Activated B cell treated with CpG ODN at 0.5 μM for 24 hours (primary cell): ENCODE measurements around the gene LRP1-AS. TPM values are rescaled to one million over a fixed set of nuclear protein-coding genes. Genes with fewer than 3 reads are reported as not detected.

Source experiments
- ATAC-seq: fragments of 200-7000 bp; cut with Tn5 transposase; one replicate; pipeline ENCODE4 v1.10.0; 2021; ENCODE audit warnings: low read depth, mild to moderate bottlenecking, moderate library complexity
- CTCF ChIA-PET: fragments of 350-600 bp; sonication (Branson Sonifier 250); formaldehyde crosslinking; loops from one replicate; lab custom pipeline; 2021; ENCODE audit warnings: antibody characterized with exemption; lab: Charles Lee
- POLR2A ChIA-PET: fragments of 350-600 bp; sonication (Branson Sonifier 250); formaldehyde crosslinking; loops from one replicate; lab custom pipeline; 2021; ENCODE audit warnings: antibody characterized with exemption; lab: Charles Lee
- DNase-seq: peaks from one replicate; pipeline ENCODE4 v3.0.0; 2022
- H3K27ac Mint-ChIP-seq: one replicate; pipeline ENCODE4 v1.8.0; 2020; ENCODE audit warnings: mixed read lengths
- H3K27me3 Mint-ChIP-seq: one replicate; pipeline ENCODE4 v1.8.0; 2021; ENCODE audit warnings: mixed read lengths
- H3K36me3 Mint-ChIP-seq: one replicate; pipeline ENCODE4 v1.8.0; 2021; ENCODE audit warnings: low read depth, mixed read lengths
- H3K4me1 Mint-ChIP-seq: one replicate; pipeline ENCODE4 v1.8.0; 2021; ENCODE audit warnings: mixed read lengths
- H3K4me3 Mint-ChIP-seq: one replicate; pipeline ENCODE4 v1.8.0; 2020; ENCODE audit warnings: mild to moderate bottlenecking, mixed read lengths
- H3K9me3 Mint-ChIP-seq: one replicate; pipeline ENCODE4 v1.8.0; 2020; ENCODE audit warnings: mixed read lengths
- CTCF ChIP-seq: fragments of 200-600 bp; IDR thresholded peaks from one replicate; pipeline ENCODE4 v1.8.0; 2022; ENCODE audit warnings: antibody characterized with exemption, mild to moderate bottlenecking
- intact Hi-C: fragments of 100-400 bp; cut with micrococcal nuclease; formaldehyde crosslinking; loops from one replicate; pipeline ENCODE4 v1.15.1; 2024
- total RNA-seq: library from RNA; stranded (reverse); gene quantifications from 2 replicates; pipeline ENCODE4 v1.2.3, GENCODE V29; 2022

Gene LRP1-AS
- total RNA-seq, 1 donor from 2014 or later: not detected

GRCh38 chr12:57176139-57176477 is 28.7 kb upstream of the LRP1-AS start:
- no peak overlapping the region for H3K27ac Mint-ChIP-seq
- H3K9me3 Mint-ChIP-seq: no peaks in the 10 kb centered on the region
- ATAC-seq (no peak), DNase-seq (no peak)
- CTCF ChIA-PET: interaction anchor here (0.9 to 5.4 kb wide), 2 partner anchors 10 to 106 kb away, joined by 4 to 36 read pairs; no protein-coding TSS in a partner anchor
- H3K27me3 Mint-ChIP-seq: peaks cover 2% of the 10 kb centered on the region
- intact Hi-C loops: no loop called here
- no peak for TF ChIP-seq CTCF
- no peaks in the 10 kb centered on the region for H3K36me3 Mint-ChIP-seq
- H3K4me3 Mint-ChIP-seq: no peak overlapping the region
- POLR2A ChIA-PET: interaction anchor here (1.3 kb wide), 1 partner anchor 48 kb away, joined by 3 read pairs; the partner anchor contains the start of gene LRP1
- no peaks in the 10 kb centered on the region for H3K4me1 Mint-ChIP-seq

GRCh38 chr12:57175428-57176138 is 28.2 kb upstream of the LRP1-AS start:
- H3K4me1 Mint-ChIP-seq: no peaks in the 10 kb centered on the region
- intact Hi-C loops: no loop called here
- CTCF ChIA-PET: interaction anchor here (0.9 to 5.4 kb wide), 2 partner anchors 11 to 106 kb away, joined by 4 to 36 read pairs; no protein-coding TSS in a partner anchor
- no peak for TF ChIP-seq CTCF
- DNase-seq (no peak), ATAC-seq (no peak)
- no peaks in the 10 kb centered on the region for H3K36me3 Mint-ChIP-seq
- no peak overlapping the region for H3K27ac Mint-ChIP-seq
- H3K27me3 Mint-ChIP-seq: peaks cover 2% of the 10 kb centered on the region
- POLR2A ChIA-PET: interaction anchor here (0.6 to 1.3 kb wide), 2 partner anchors 47 to 1008 kb away, joined by 3 to 7 read pairs; partner anchors contain the start of gene LRP1
- H3K9me3 Mint-ChIP-seq: no peaks in the 10 kb centered on the region
- no peak overlapping the region for H3K4me3 Mint-ChIP-seq

GRCh38 chr12:57173683-57174082 is 26.3 kb upstream of the LRP1-AS start:
- intact Hi-C loops: loop anchor here (1.0 to 2.0 kb wide), 2 partner anchors 49 to 105 kb away; no protein-coding TSS in a partner anchor
- DNase-seq (no peak), ATAC-seq (no peak)
- ChIA-PET CTCF (interaction anchor here (1.1 to 5.4 kb wide), 4 partner anchors 47 to 104 kb away, joined by 4 to 36 read pairs (median 8); no protein-coding TSS in a partner anchor), POLR2A (interaction anchor here (0.5 to 0.6 kb wide), 2 partner anchors 61 to 158 kb away, joined by 3 to 4 read pairs; partner anchors contain the start of gene TAC3)
- Mint-ChIP-seq H3K27me3 (peaks cover 2% of the 10 kb centered on the region), H3K36me3 (no peaks in the 10 kb centered on the region), H3K27ac (no peak overlapping the region), H3K9me3 (no peaks in the 10 kb centered on the region), H3K4me1 (no peaks in the 10 kb centered on the region), H3K4me3 (no peak overlapping the region)
- TF ChIP-seq CTCF: no peak

- intact Hi-C loops: loop anchor here (1.0 to 2.0 kb wide), 2 partner anchors 49 to 104 kb away; no protein-coding TSS in a partner anchor
- peak; percentile 60 for ATAC-seq
- POLR2A ChIA-PET: interaction anchor here (0.5 kb wide), 1 partner anchor 61 kb away, joined by 4 read pairs; no protein-coding TSS in a partner anchor
- H3K4me1 Mint-ChIP-seq: no peaks in the 10 kb centered on the region
- H3K9me3 Mint-ChIP-seq: no peaks in the 10 kb centered on the region
- CTCF ChIA-PET: interaction anchor here (1.0 to 5.4 kb wide), 4 partner anchors 47 to 103 kb away, joined by 4 to 36 read pairs (median 8); no protein-coding TSS in a partner anchor
- no peak overlapping the region for H3K27ac Mint-ChIP-seq
- peaks cover under 1% of the 10 kb centered on the region for H3K27me3 Mint-ChIP-seq
- DNase-seq: no peak
- no peak for TF ChIP-seq CTCF
- no peaks in the 10 kb centered on the region for H3K36me3 Mint-ChIP-seq
- no peak overlapping the region for H3K4me3 Mint-ChIP-seq
These were observed 25.7 kb upstream of the LRP1-AS start for GRCh38 chr12:57173089-57173488.

GRCh38 chr12:57171668-57172067 is 24.2 kb upstream of the LRP1-AS start:
- DNase-seq: no peak
- H3K4me1 Mint-ChIP-seq: no peaks in the 10 kb centered on the region
- no peaks in the 10 kb centered on the region for H3K36me3 Mint-ChIP-seq
- no peak for ATAC-seq
- ChIA-PET CTCF (interaction anchor here (1.6 kb wide), 1 partner anchor 43 kb away, joined by 3 read pairs; the partner anchor contains the start of gene LRP1), POLR2A (no interaction called here)
- no peaks in the 10 kb centered on the region for H3K9me3 Mint-ChIP-seq
- TF ChIP-seq CTCF: no peak
- no peak overlapping the region for H3K4me3 Mint-ChIP-seq
- intact Hi-C loops: loop anchor here (2.0 kb wide), 1 partner anchor 103 kb away; no protein-coding TSS in a partner anchor
- H3K27ac Mint-ChIP-seq: no peak overlapping the region
- H3K27me3 Mint-ChIP-seq: no peaks in the 10 kb centered on the region
